Spleen (tissue), 7 donors: ENCODE data around the gene COL25A1.

Experiments
- POLR2A ChIP-seq, 3 donors: fragments of 450-650 bp; IDR thresholded peaks; one replicate each; pipeline ENCODE4 v1.5.1; 2017; ENCODE audit warnings: antibody characterized with exemption in 3 of 3, mild to moderate bottlenecking in 1 of 3
- POLR2AphosphoS5 ChIP-seq, 3 donors: sonication (generic); formaldehyde crosslinking; IDR thresholded peaks; one replicate each; pipeline ENCODE4 v1.5.1; 2017; ENCODE audit warnings: antibody characterized with exemption in 3 of 3
- TF ChIP-seq, protein P1 (sequence below), 11 experiments: fragments of 200-600 bp in 7 of 11; fragments of 450-650 bp in 4 of 11; sonication (generic) in 4 of 11; IDR thresholded peaks in 8 of 11; conservative IDR thresholded peaks in 3 of 11; 1 replicate in 7 of 11; 2 replicates in 4 of 11; pipeline versions ENCODE4 v1.4.0 to v1.8.0; 2016 to 2021; ENCODE audit warnings: antibody characterized with exemption in 11 of 11, inconsistent platforms in 4 of 11, mild to moderate bottlenecking in 1 of 11
- donor health status: DM: no; HTN: no; CAD: no; lungs with moderate emphysema.
- donor health status: DM: no; HTN: no; CAD: no.
- donor health status: DM: no; HTN: no; CAD: no.

DNA sequence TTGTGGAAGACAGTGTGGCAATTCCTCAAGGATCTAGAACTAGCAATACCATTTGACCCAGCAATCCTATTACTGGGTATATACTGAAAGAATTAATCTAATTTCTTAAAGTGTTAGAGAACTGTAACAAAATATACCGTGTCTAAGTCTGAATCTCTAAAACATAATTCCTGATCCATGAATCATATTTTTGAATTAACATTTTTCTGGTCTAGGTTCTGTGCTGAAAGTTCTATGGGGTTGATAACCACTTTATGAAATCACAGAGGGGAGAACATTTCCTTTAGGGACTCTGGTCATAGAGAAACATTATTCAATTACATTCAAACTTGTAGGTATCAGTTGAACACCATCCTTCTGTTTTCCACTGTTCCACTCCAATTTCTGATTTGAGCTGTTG, 447.7 kb downstream of the COL25A1 start:
- TF ChIP-seq POLR2A (IDR thresholded peaks at IDR 0.05) (no peak), POLR2AphosphoS5 (IDR thresholded peaks at IDR 0.05) (no peak)
- TF ChIP-seq, protein P1, sequence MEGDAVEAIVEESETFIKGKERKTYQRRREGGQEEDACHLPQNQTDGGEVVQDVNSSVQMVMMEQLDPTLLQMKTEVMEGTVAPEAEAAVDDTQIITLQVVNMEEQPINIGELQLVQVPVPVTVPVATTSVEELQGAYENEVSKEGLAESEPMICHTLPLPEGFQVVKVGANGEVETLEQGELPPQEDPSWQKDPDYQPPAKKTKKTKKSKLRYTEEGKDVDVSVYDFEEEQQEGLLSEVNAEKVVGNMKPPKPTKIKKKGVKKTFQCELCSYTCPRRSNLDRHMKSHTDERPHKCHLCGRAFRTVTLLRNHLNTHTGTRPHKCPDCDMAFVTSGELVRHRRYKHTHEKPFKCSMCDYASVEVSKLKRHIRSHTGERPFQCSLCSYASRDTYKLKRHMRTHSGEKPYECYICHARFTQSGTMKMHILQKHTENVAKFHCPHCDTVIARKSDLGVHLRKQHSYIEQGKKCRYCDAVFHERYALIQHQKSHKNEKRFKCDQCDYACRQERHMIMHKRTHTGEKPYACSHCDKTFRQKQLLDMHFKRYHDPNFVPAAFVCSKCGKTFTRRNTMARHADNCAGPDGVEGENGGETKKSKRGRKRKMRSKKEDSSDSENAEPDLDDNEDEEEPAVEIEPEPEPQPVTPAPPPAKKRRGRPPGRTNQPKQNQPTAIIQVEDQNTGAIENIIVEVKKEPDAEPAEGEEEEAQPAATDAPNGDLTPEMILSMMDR (IDR thresholded peaks at IDR 0.05 in 8 of 11, conservative IDR thresholded peaks at IDR 0.05 in 3 of 11) = no peak
